ENCODE measurements around the gene ZBTB32.

- TF ChIP-seq, protein P1, sequence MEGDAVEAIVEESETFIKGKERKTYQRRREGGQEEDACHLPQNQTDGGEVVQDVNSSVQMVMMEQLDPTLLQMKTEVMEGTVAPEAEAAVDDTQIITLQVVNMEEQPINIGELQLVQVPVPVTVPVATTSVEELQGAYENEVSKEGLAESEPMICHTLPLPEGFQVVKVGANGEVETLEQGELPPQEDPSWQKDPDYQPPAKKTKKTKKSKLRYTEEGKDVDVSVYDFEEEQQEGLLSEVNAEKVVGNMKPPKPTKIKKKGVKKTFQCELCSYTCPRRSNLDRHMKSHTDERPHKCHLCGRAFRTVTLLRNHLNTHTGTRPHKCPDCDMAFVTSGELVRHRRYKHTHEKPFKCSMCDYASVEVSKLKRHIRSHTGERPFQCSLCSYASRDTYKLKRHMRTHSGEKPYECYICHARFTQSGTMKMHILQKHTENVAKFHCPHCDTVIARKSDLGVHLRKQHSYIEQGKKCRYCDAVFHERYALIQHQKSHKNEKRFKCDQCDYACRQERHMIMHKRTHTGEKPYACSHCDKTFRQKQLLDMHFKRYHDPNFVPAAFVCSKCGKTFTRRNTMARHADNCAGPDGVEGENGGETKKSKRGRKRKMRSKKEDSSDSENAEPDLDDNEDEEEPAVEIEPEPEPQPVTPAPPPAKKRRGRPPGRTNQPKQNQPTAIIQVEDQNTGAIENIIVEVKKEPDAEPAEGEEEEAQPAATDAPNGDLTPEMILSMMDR (IDR thresholded peaks at IDR 0.05): peak in 2 of 3 experiments; percentile 11 to 16
- TF ChIP-seq POLR2A (IDR thresholded peaks at IDR 0.05): no peak
Measured at GRCh38 chr19:35657904-35658700, 46.3 kb upstream of the ZBTB32 start.
